ENCODE measurements around the gene OR52R1. TPM values are rescaled to one million over a fixed set of nuclear protein-coding genes. Genes with fewer than 3 reads are reported as not detected.

OR52R1 gene
- not detected for polyA plus RNA-seq
- long read RNA-seq, donor 1, result 0 reads
- long read RNA-seq, donor 2, result 0 reads
- long read RNA-seq, donor 3, result 0 reads
- long read RNA-seq, donor 4, result 0 reads
- long read RNA-seq, donor 5, result 0 reads
- long read RNA-seq, donor 6, result 0 reads
- long read RNA-seq, donor 7, result 0 reads
- long read RNA-seq, donor 8, result 0 reads
- long read RNA-seq, donor 9, result 0 reads
- long read RNA-seq, donor 10, result 0 reads

- no peaks in the 10 kb centered on the region for H3K4me1 ChIP-seq (ENCODE audit: control insufficient read depth in 3 of 3, insufficient read depth in 2 of 3, low read depth in 1 of 3, low read length in 2 of 3)
- H3K27me3 ChIP-seq (ENCODE audit: control insufficient read depth in 3 of 3, insufficient read depth in 3 of 3, low read length in 3 of 3), result no peaks in the 10 kb centered on the region
- DNase-seq, result no peak
- H3K27ac ChIP-seq (ENCODE audit: low read depth in 1 of 3, low read length in 2 of 3), result no peak within 1 kb of the TSS
- FAIRE-seq, result no peak
- no peaks in the 10 kb centered on the region for H3K36me3 ChIP-seq (ENCODE audit: control insufficient read depth in 3 of 3, insufficient read depth in 2 of 3, low read depth in 1 of 3, low read length in 3 of 3)
- H3K4me3 ChIP-seq (ENCODE audit: low read depth in 1 of 3, low read length in 3 of 3), result no peak within 1 kb of the TSS
- WGBS, 3 donors, result 70 to 86% (median 82%) methylated on average over 3 of the region's 3 CpGs
- no peaks in the 10 kb centered on the region for H3K9me3 ChIP-seq (ENCODE audit: control insufficient read depth in 2 of 2, insufficient read depth in 1 of 2, low read depth in 1 of 2, low read length in 1 of 2)
Measured at GRCh38 chr11:4804280-4804679, at the start of gene OR52R1. Gene OR52R1 (minus strand): TSS chr11:4804380. CDS start chr11:4804380, 0 bp downstream.

- H3K27ac ChIP-seq (ENCODE audit: low read depth in 1 of 3, low read length in 2 of 3), result no peak overlapping the region
- no peaks in the 10 kb centered on the region for H3K36me3 ChIP-seq (ENCODE audit: control insufficient read depth in 3 of 3, insufficient read depth in 2 of 3, low read depth in 1 of 3, low read length in 3 of 3)
- no peak for FAIRE-seq
- no peak overlapping the region for H3K4me3 ChIP-seq (ENCODE audit: low read depth in 1 of 3, low read length in 3 of 3)
- H3K9me3 ChIP-seq (ENCODE audit: control insufficient read depth in 2 of 2, insufficient read depth in 1 of 2, low read depth in 1 of 2, low read length in 1 of 2), result no peaks in the 10 kb centered on the region
- H3K4me1 ChIP-seq (ENCODE audit: control insufficient read depth in 3 of 3, insufficient read depth in 2 of 3, low read depth in 1 of 3, low read length in 2 of 3), result no peaks in the 10 kb centered on the region
- WGBS, 3 donors, result 3 to 20% (median 5%) methylated on average over 4 of the region's 4 CpGs
- no peaks in the 10 kb centered on the region for H3K27me3 ChIP-seq (ENCODE audit: control insufficient read depth in 3 of 3, insufficient read depth in 3 of 3, low read length in 3 of 3)
- no peak for DNase-seq
Measured at GRCh38 chr11:4851033-4851432, 46.9 kb upstream of the OR52R1 start.

- Histone ChIP-seq H3K27ac (ENCODE audit: low read depth in 1 of 3, low read length in 2 of 3) (no peak within 1 kb of the TSS), H3K9me3 (ENCODE audit: control insufficient read depth in 2 of 2, insufficient read depth in 1 of 2, low read depth in 1 of 2, low read length in 1 of 2) (no peaks in the 10 kb centered on the region), H3K4me1 (ENCODE audit: control insufficient read depth in 3 of 3, insufficient read depth in 2 of 3, low read depth in 1 of 3, low read length in 2 of 3) (no peaks in the 10 kb centered on the region), H3K4me3 (ENCODE audit: low read depth in 1 of 3, low read length in 3 of 3) (no peak within 1 kb of the TSS), H3K36me3 (ENCODE audit: control insufficient read depth in 3 of 3, insufficient read depth in 2 of 3, low read depth in 1 of 3, low read length in 3 of 3) (no peaks in the 10 kb centered on the region), H3K27me3 (ENCODE audit: control insufficient read depth in 3 of 3, insufficient read depth in 3 of 3, low read length in 3 of 3) (no peaks in the 10 kb centered on the region)
- whole genome bisulfite sequencing, 3 donors, result 30 to 60% (median 43%) methylated on average over 9 of the region's 9 CpGs
- FAIRE-seq (no peak), DNase-seq (no peak)
Measured at GRCh38 chr11:4848908-4849532, 44.8 kb upstream of the OR52R1 start, which contains the start of gene OR51S1. Gene OR51S1 (minus strand): TSS chr11:4849208. CDS start chr11:4849208, 0 bp downstream.

GRCh38 chr11:4839851-4840549 is 35.8 kb upstream of the OR52R1 start:
- Histone ChIP-seq H3K36me3 (ENCODE audit: control insufficient read depth in 3 of 3, insufficient read depth in 2 of 3, low read depth in 1 of 3, low read length in 3 of 3) (no peaks in the 10 kb centered on the region), H3K4me3 (ENCODE audit: low read depth in 1 of 3, low read length in 3 of 3) (no peak overlapping the region), H3K9me3 (ENCODE audit: control insufficient read depth in 2 of 2, insufficient read depth in 1 of 2, low read depth in 1 of 2, low read length in 1 of 2) (peaks cover 0 to 2% of the 10 kb centered on the region in 2 donors), H3K4me1 (ENCODE audit: control insufficient read depth in 3 of 3, insufficient read depth in 2 of 3, low read depth in 1 of 3, low read length in 2 of 3) (no peaks in the 10 kb centered on the region), H3K27ac (ENCODE audit: low read depth in 1 of 3, low read length in 2 of 3) (no peak overlapping the region), H3K27me3 (ENCODE audit: control insufficient read depth in 3 of 3, insufficient read depth in 3 of 3, low read length in 3 of 3) (peaks cover 0 to 3% (median 0%) of the 10 kb centered on the region in 3 donors)
- no peak for DNase-seq
- WGBS, 3 donors, result 78 to 88% (median 80%) methylated on average over 2 of the region's 2 CpGs
- FAIRE-seq, result no peak

- no peaks in the 10 kb centered on the region for H3K36me3 ChIP-seq (ENCODE audit: control insufficient read depth in 3 of 3, insufficient read depth in 2 of 3, low read depth in 1 of 3, low read length in 3 of 3)
- 47 to 55% (median 53%) methylated on average over 2 of the region's 2 CpGs for WGBS, 3 donors
- no peak overlapping the region for H3K27ac ChIP-seq (ENCODE audit: low read depth in 1 of 3, low read length in 2 of 3)
- no peak for DNase-seq
- peaks cover 0 to 2% (median 0%) of the 10 kb centered on the region in 3 donors for H3K27me3 ChIP-seq (ENCODE audit: control insufficient read depth in 3 of 3, insufficient read depth in 3 of 3, low read length in 3 of 3)
- FAIRE-seq, result no peak
- no peak overlapping the region for H3K4me3 ChIP-seq (ENCODE audit: low read depth in 1 of 3, low read length in 3 of 3)
- H3K9me3 ChIP-seq (ENCODE audit: control insufficient read depth in 2 of 2, insufficient read depth in 1 of 2, low read depth in 1 of 2, low read length in 1 of 2), result no peaks in the 10 kb centered on the region
- no peaks in the 10 kb centered on the region for H3K4me1 ChIP-seq (ENCODE audit: control insufficient read depth in 3 of 3, insufficient read depth in 2 of 3, low read depth in 1 of 3, low read length in 2 of 3)
Measured at GRCh38 chr11:4830909-4831308, 26.7 kb upstream of the OR52R1 start.

GRCh38 chr11:4830346-4830745 is 26.2 kb upstream of the OR52R1 start:
- H3K27ac ChIP-seq (ENCODE audit: low read depth in 1 of 3, low read length in 2 of 3), result no peak overlapping the region

GRCh38 chr11:4826425-4826824 is 22.2 kb upstream of the OR52R1 start:
- Histone ChIP-seq H3K4me1 (ENCODE audit: control insufficient read depth in 3 of 3, insufficient read depth in 2 of 3, low read depth in 1 of 3, low read length in 2 of 3) (no peaks in the 10 kb centered on the region), H3K27me3 (ENCODE audit: control insufficient read depth in 3 of 3, insufficient read depth in 3 of 3, low read length in 3 of 3) (no peaks in the 10 kb centered on the region), H3K9me3 (ENCODE audit: control insufficient read depth in 2 of 2, insufficient read depth in 1 of 2, low read depth in 1 of 2, low read length in 1 of 2) (no peaks in the 10 kb centered on the region), H3K36me3 (ENCODE audit: control insufficient read depth in 3 of 3, insufficient read depth in 2 of 3, low read depth in 1 of 3, low read length in 3 of 3) (no peaks in the 10 kb centered on the region), H3K4me3 (ENCODE audit: low read depth in 1 of 3, low read length in 3 of 3) (no peak overlapping the region), H3K27ac (ENCODE audit: low read depth in 1 of 3, low read length in 2 of 3) (no peak overlapping the region)
- FAIRE-seq (no peak), DNase-seq (no peak)

More at GRCh38 chr11:4830346-4830745, 26.2 kb upstream of the OR52R1 start:
- DNase-seq (no peak), FAIRE-seq (no peak)
- Histone ChIP-seq H3K4me3 (ENCODE audit: low read depth in 1 of 3, low read length in 3 of 3) (no peak overlapping the region), H3K9me3 (ENCODE audit: control insufficient read depth in 2 of 2, insufficient read depth in 1 of 2, low read depth in 1 of 2, low read length in 1 of 2) (no peaks in the 10 kb centered on the region), H3K4me1 (ENCODE audit: control insufficient read depth in 3 of 3, insufficient read depth in 2 of 3, low read depth in 1 of 3, low read length in 2 of 3) (no peaks in the 10 kb centered on the region), H3K36me3 (ENCODE audit: control insufficient read depth in 3 of 3, insufficient read depth in 2 of 3, low read depth in 1 of 3, low read length in 3 of 3) (no peaks in the 10 kb centered on the region), H3K27me3 (ENCODE audit: control insufficient read depth in 3 of 3, insufficient read depth in 3 of 3, low read length in 3 of 3) (peaks cover 0 to 2% (median 0%) of the 10 kb centered on the region in 3 donors)
- WGBS, 3 donors, result 39 to 57% (median 53%) methylated on average over 1 of the region's 1 CpG

GRCh38 chr11:4825132-4825531 is 21.0 kb upstream of the OR52R1 start:
- no peak for DNase-seq
- no peaks in the 10 kb centered on the region for H3K36me3 ChIP-seq (ENCODE audit: control insufficient read depth in 3 of 3, insufficient read depth in 2 of 3, low read depth in 1 of 3, low read length in 3 of 3)
- no peak for FAIRE-seq
- no peak overlapping the region for H3K27ac ChIP-seq (ENCODE audit: low read depth in 1 of 3, low read length in 2 of 3)
- H3K4me1 ChIP-seq (ENCODE audit: control insufficient read depth in 3 of 3, insufficient read depth in 2 of 3, low read depth in 1 of 3, low read length in 2 of 3), result no peaks in the 10 kb centered on the region
- H3K9me3 ChIP-seq (ENCODE audit: control insufficient read depth in 2 of 2, insufficient read depth in 1 of 2, low read depth in 1 of 2, low read length in 1 of 2), result no peaks in the 10 kb centered on the region
- no peaks in the 10 kb centered on the region for H3K27me3 ChIP-seq (ENCODE audit: control insufficient read depth in 3 of 3, insufficient read depth in 3 of 3, low read length in 3 of 3)
- H3K4me3 ChIP-seq (ENCODE audit: low read depth in 1 of 3, low read length in 3 of 3), result no peak overlapping the region

Data from small intestine (tissue), 16 donors.